ENCODE data around the gene PCDH10. TPM values are rescaled to one million over a fixed set of nuclear protein-coding genes. Genes with fewer than 3 reads are reported as not detected.

PCDH10 gene
- total and polyA plus RNA-seq, 2 of the 4 experiments (the other 2 are of a cell fraction): 0.90 to 2.0 TPM

DNA sequence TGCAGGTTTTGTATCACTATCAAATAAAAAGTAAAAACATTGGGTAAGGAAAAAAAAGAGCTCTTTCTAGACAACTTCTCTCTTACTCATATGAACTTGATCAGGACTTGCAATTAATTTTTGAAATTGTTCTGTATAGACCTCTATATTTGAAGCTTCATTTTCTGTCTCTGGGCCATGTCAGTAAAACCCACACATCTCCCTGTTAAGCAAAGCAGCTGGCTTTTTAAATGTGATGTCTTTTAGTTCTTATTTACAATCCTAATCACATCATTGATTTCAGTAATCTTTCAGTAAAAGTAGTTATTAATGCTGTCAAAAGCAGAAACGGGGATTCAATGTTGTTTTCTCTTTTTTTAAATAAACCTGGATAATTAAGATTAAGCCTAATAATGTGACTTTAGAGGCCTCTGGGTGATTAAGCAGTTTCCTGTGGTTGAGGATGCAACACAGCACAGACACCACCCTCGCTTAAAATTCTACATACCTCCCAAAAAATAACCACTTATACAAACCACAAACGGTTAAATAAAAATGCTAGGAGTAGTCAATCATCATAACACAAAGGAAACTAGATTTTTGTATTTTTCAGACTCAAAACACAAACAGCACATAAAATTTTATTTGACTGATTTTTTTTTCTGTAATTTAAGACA is 5.2 kb upstream of the PCDH10 start:
- no peak overlapping the region for H3K27ac ChIP-seq (ENCODE audit: insufficient read depth, low read length)
- H4K8ac ChIP-seq (ENCODE audit: low read depth in 2 of 2, low read length in 2 of 2): no peak overlapping the region
- H2BK5ac ChIP-seq (ENCODE audit: low read depth, low read length, poor library complexity, severe bottlenecking): no peak overlapping the region
- H3K23ac ChIP-seq (ENCODE audit: low read depth, low read length): no peak overlapping the region
- H4K91ac ChIP-seq (ENCODE audit: insufficient read depth, low read depth, low read length): no peak overlapping the region
- no peak overlapping the region for H3K9ac ChIP-seq (ENCODE audit: low read depth, low read length)
- WGBS, 2 experiments (ENCODE audit: extremely low coverage in 2 of 2, insufficient read length in 1 of 2): no CpG with 5 or more reads among the region's 3 CpGs
- TF ChIP-seq CHD1 (IDR thresholded peaks at IDR 0.05; ENCODE audit: low read depth, low read length): no peak
- TF ChIP-seq RCOR1 (IDR thresholded peaks at IDR 0.05; ENCODE audit: insufficient replicate concordance, low read length): no peak
- no peak for TF ChIP-seq CEBPB (IDR thresholded peaks at IDR 0.05; ENCODE audit: low read depth, low read length)
- no peak for TF ChIP-seq BHLHE40 (IDR thresholded peaks at IDR 0.05; ENCODE audit: low read depth, low read length)
- TF ChIP-seq, protein P1, sequence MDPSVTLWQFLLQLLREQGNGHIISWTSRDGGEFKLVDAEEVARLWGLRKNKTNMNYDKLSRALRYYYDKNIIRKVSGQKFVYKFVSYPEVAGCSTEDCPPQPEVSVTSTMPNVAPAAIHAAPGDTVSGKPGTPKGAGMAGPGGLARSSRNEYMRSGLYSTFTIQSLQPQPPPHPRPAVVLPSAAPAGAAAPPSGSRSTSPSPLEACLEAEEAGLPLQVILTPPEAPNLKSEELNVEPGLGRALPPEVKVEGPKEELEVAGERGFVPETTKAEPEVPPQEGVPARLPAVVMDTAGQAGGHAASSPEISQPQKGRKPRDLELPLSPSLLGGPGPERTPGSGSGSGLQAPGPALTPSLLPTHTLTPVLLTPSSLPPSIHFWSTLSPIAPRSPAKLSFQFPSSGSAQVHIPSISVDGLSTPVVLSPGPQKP (IDR thresholded peaks at IDR 0.05; ENCODE audit: borderline replicate concordance, low read depth, low read length): no peak
- TF ChIP-seq RAD21 (IDR thresholded peaks at IDR 0.05; ENCODE audit: low read length): no peak
- no peak for TF ChIP-seq MAFK (IDR thresholded peaks at IDR 0.05; ENCODE audit: low read depth, low read length)
- no peak for TF ChIP-seq MAZ (IDR thresholded peaks at IDR 0.05; ENCODE audit: borderline replicate concordance, low read depth, low read length)
- no peak for TF ChIP-seq CTCF (conservative IDR thresholded peaks at IDR 0.05; ENCODE audit: low read depth, low read length)
- TF ChIP-seq SMC3 (IDR thresholded peaks at IDR 0.05; ENCODE audit: low read depth, low read length): no peak
- TF ChIP-seq RFX5 (IDR thresholded peaks at IDR 0.05; ENCODE audit: low read depth, low read length): no peak
- TF ChIP-seq FOS (IDR thresholded peaks at IDR 0.05; ENCODE audit: low read depth, low read length): no peak
- TF ChIP-seq POLR2A (IDR thresholded peaks at IDR 0.05; ENCODE audit: low read depth, low read length): no peak
- TF ChIP-seq MXI1 (IDR thresholded peaks at IDR 0.05; ENCODE audit: borderline replicate concordance, low read depth, low read length): no peak
- no peak for TF ChIP-seq NFE2L2 (IDR thresholded peaks at IDR 0.05; ENCODE audit: low read depth, low read length)
- no peak overlapping the region for H2BK120ac ChIP-seq (ENCODE audit: low read depth, low read length)
- dilution Hi-C loops (cut with HindIII; ENCODE audit: low sequenced_read_pairs, unreplicated experiment) (no loop called here), in situ Hi-C loops (cut with MboI; ENCODE audit: low sequenced_read_pairs) (no loop called here), intact Hi-C loops (cut with micrococcal nuclease) (loop anchor here (10.0 kb wide), 1 partner anchor 1761 kb away; no protein-coding TSS in a partner anchor)
- no peak overlapping the region for H3K4ac ChIP-seq (ENCODE audit: low read depth, low read length)
- no peak overlapping the region for H2AK9ac ChIP-seq (replicated peaks; ENCODE audit: low read depth, low read length, poor library complexity)
- H3K56ac ChIP-seq (ENCODE audit: extremely low read depth, insufficient read depth, low read length): no peak overlapping the region
- H2BK15ac ChIP-seq (ENCODE audit: low read depth, low read length): no peak overlapping the region
- no peak overlapping the region for H2AK5ac ChIP-seq (ENCODE audit: low read depth, low read length)
- no peak overlapping the region for H3K14ac ChIP-seq (replicated peaks; ENCODE audit: low read depth, low read length)
- no peak overlapping the region for H2BK20ac ChIP-seq (ENCODE audit: low read depth, low read length)
- no peaks in the 10 kb centered on the region for H3K9me1 ChIP-seq (ENCODE audit: insufficient read depth, low read length)
- no peak for DNase-seq
- POLR2A ChIA-PET (ENCODE audit: unreplicated experiment): no interaction called here
- no peak overlapping the region for H3K4me3 ChIP-seq (ENCODE audit: insufficient read depth, low read depth, low read length)
- no peak overlapping the region for H3K4me2 ChIP-seq (ENCODE audit: low read depth, low read length)
- CTCF ChIA-PET: no interaction called here
- H3K79me1 ChIP-seq (ENCODE audit: low read depth in 1 of 2, low read length in 2 of 2): no peaks in the 10 kb centered on the region
- H2AFZ ChIP-seq (replicated peaks; ENCODE audit: low read length, poor library complexity): no peak overlapping the region
- no peak overlapping the region for H4K5ac ChIP-seq (ENCODE audit: low read depth, low read length)
- peaks cover 11% of the 10 kb centered on the region; the same call in 1 of the 2 replicates for H3K27me3 ChIP-seq (ENCODE audit: control insufficient read depth, insufficient read depth, low read length)
- no peaks in the 10 kb centered on the region for H3K36me3 ChIP-seq (ENCODE audit: control insufficient read depth, insufficient read depth, low read length)
- H3K4me1 ChIP-seq (ENCODE audit: control insufficient read depth, insufficient read depth, low read length): no peaks in the 10 kb centered on the region
- H4K20me1 ChIP-seq (ENCODE audit: insufficient read depth, low read length): no peaks in the 10 kb centered on the region
- no peaks in the 10 kb centered on the region for H3K9me3 ChIP-seq (ENCODE audit: control insufficient read depth, insufficient read depth, low read length)
- H3K18ac ChIP-seq (ENCODE audit: low read depth, low read length): no peak overlapping the region
- no peak for ATAC-seq (ENCODE audit: low read depth)
- no TSS peak for BruUV-seq (replicated peaks)
